ENCODE measurements around the gene FLVCR1. TPM values are rescaled to one million over a fixed set of nuclear protein-coding genes. Genes with fewer than 3 reads are reported as not detected.
"Not testable (repeated sequence)": the region's sequence is repeated elsewhere in the genome, so short reads cannot be mapped to it uniquely, and the experiment has no call there.

FLVCR1 gene
- total and polyA plus RNA-seq, 2 donors (not counting 3 experiments of a cell fraction or from before 2014, with no cell fraction given), result 3.2 to 11.9 TPM

DNA sequence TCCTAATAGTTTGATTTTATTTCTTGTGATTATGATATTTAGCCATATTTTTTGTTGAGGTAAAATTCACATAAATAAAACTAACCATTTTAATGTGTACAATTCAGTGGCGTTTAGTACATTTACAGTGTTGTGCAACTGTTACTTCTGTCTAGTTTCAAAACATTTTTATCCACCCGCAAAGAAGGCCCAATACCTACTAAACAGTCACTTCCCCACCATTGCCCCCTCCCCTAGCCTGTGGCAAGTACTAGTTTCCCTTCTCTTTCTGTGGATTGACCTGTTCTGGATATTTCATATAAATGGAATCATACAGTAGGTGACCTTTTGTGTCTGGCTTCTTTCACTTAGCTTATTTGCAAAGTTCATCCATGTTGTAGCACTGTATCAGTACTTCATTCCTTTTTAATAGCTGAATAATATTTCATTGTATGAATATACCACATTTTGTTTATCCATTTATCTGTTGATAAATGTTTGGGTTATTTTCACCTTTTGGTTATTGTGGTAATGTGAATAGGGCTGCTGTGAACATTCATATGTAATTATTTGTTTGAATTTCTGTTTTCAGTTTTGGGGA, 4.1 kb downstream of the FLVCR1 start:
- ChIA-PET CTCF (interaction anchor here (1.1 to 1.6 kb wide), 3 partner anchors 47 to 381 kb away, joined by 3 to 5 read pairs (median 3); no protein-coding TSS in a partner anchor), POLR2A (no interaction called here)
- DNase-seq (ENCODE audit: low read depth, low spot score) (no peak), FAIRE-seq (no peak)
- Histone ChIP-seq H3K9me3 (replicated peaks; ENCODE audit: control insufficient read depth, insufficient read depth, low read length) (no peaks in the 10 kb centered on the region), H3K27ac (ENCODE audit: insufficient read depth, low read depth, low read length) (no peak overlapping the region), H3K36me3 (ENCODE audit: control insufficient read depth in 2 of 2, extremely low read depth in 1 of 2, insufficient read depth in 2 of 2, low read length in 2 of 2) (no peaks in the 10 kb centered on the region), H3K9me1 (replicated peaks; ENCODE audit: control insufficient read depth, extremely low read depth, insufficient read depth, low read length) (no peaks in the 10 kb centered on the region), H2AFZ (ENCODE audit: low read depth, low read length) (no peak overlapping the region), H3K4me2 (ENCODE audit: insufficient read depth, low read length) (no peak overlapping the region), H3K9ac (replicated peaks; ENCODE audit: extremely low read depth, insufficient read depth, low read length) (no peak overlapping the region), H4K20me1 (replicated peaks; ENCODE audit: control insufficient read depth, extremely low read depth, insufficient read depth, low read length) (peaks cover 3% of the 10 kb centered on the region), H3K4me1 (ENCODE audit: control insufficient read depth, extremely low read depth, insufficient read depth, low read length) (peaks cover 19% of the 10 kb centered on the region), H3K27me3 (ENCODE audit: control insufficient read depth in 2 of 2, insufficient read depth in 2 of 2, low read length in 2 of 2) (no peaks in the 10 kb centered on the region), H3K79me2 (ENCODE audit: control insufficient read depth, insufficient read depth, low read length) (peaks cover 43% of the 10 kb centered on the region), H3K4me3 (replicated peaks in 1 of 3; ENCODE audit: insufficient read depth in 1 of 3, low read depth in 1 of 3, low read length in 3 of 3) (no peak overlapping the region)
- intact Hi-C loops (cut with micrococcal nuclease), result no loop called here
- TF ChIP-seq POLR2A (IDR thresholded peaks at IDR 0.05; ENCODE audit: low read depth, low read length) (no peak), JUN (IDR thresholded peaks at IDR 0.05; ENCODE audit: borderline replicate concordance, insufficient read depth, insufficient read length, low read depth) (no peak), POLR2AphosphoS5 (IDR thresholded peaks at IDR 0.05; ENCODE audit: insufficient read depth, low read depth, low read length) (no peak)
- no TSS peak for BruUV-seq (replicated peaks)
- dilution Hi-C loops (cut with MboI; ENCODE audit: extremely low pct_ligation_motif_present, low sequenced_read_pairs), result no loop called here

DNA sequence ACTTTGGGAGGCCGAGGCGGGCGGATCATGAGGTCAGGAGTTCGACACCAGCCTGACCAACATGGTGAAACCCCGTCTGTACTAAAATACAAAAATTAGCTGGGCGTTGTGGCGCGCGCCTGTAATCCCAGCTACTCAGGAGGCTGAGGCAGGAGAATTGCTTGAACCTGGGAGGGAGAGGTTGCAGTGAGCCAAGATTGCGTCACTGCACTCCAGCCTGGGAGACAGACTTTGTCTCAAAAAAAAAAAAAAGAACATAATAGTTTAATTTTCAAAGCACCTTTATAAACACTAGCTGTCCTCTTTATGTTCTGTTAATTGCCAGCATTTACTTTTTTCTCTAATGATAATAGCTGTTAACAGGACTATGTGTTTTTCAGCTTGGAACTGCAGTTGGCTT, 5.3 kb downstream of the FLVCR1 start:
- H3K4me2 ChIP-seq (ENCODE audit: insufficient read depth, low read length); H3K9me1 ChIP-seq (replicated peaks; ENCODE audit: control insufficient read depth, extremely low read depth, insufficient read depth, low read length); H3K27me3 ChIP-seq (ENCODE audit: control insufficient read depth in 2 of 2, insufficient read depth in 2 of 2, low read length in 2 of 2); intact Hi-C loops (cut with micrococcal nuclease); H2AFZ ChIP-seq (ENCODE audit: low read depth, low read length); FAIRE-seq; H3K9me3 ChIP-seq (replicated peaks; ENCODE audit: control insufficient read depth, insufficient read depth, low read length); BruUV-seq (replicated peaks); H4K20me1 ChIP-seq (replicated peaks; ENCODE audit: control insufficient read depth, extremely low read depth, insufficient read depth, low read length); POLR2A ChIA-PET; H3K9ac ChIP-seq (replicated peaks; ENCODE audit: extremely low read depth, insufficient read depth, low read length); H3K4me3 ChIP-seq (replicated peaks in 1 of 3; ENCODE audit: insufficient read depth in 1 of 3, low read depth in 1 of 3, low read length in 3 of 3); DNase-seq (ENCODE audit: low read depth, low spot score); dilution Hi-C loops (cut with MboI; ENCODE audit: extremely low pct_ligation_motif_present, low sequenced_read_pairs); H3K27ac ChIP-seq (ENCODE audit: insufficient read depth, low read depth, low read length); H3K36me3 ChIP-seq (ENCODE audit: control insufficient read depth in 2 of 2, extremely low read depth in 1 of 2, insufficient read depth in 2 of 2, low read length in 2 of 2): not testable (repeated sequence)
- Histone ChIP-seq H3K4me1 (ENCODE audit: control insufficient read depth, extremely low read depth, insufficient read depth, low read length) (peaks cover 19% of the 10 kb centered on the region), H3K79me2 (ENCODE audit: control insufficient read depth, insufficient read depth, low read length) (peaks cover 43% of the 10 kb centered on the region)
- CTCF ChIA-PET, result interaction anchor here (1.1 to 1.6 kb wide), 2 partner anchors 48 to 72 kb away, joined by 3 to 5 read pairs; partner anchors contain the start of genes NSL1 and TATDN3
